Activated CD8-positive, alpha-beta T cell treated with anti-CD3 and anti-CD28 coated beads, Interleukin-2, amount 10 ng/mL, durations not matched to agents 7 days and 5 days (primary cell): Measurements from ENCODE around the gene LYRM1. TPM values are rescaled to one million over a fixed set of nuclear protein-coding genes. Genes with fewer than 3 reads are reported as not detected.
"Not testable (repeated sequence)": the region's sequence is repeated elsewhere in the genome, so short reads cannot be mapped to it uniquely, and the experiment has no call there.

Experiments
- ATAC-seq: fragments of 150-1000 bp; cut with Tn5 transposase; one replicate; pipeline ENCODE4 v1.10.0; 2021; ENCODE audit warnings: moderate library complexity
- CTCF ChIA-PET: fragments of 350-600 bp; sonication (Branson Sonifier 250); formaldehyde crosslinking; loops from one replicate; lab custom pipeline; 2021; ENCODE audit warnings: antibody characterized with exemption; lab: Charles Lee
- POLR2A ChIA-PET: fragments of 350-600 bp; sonication (Branson Sonifier 250); formaldehyde crosslinking; loops from one replicate; lab custom pipeline; 2021; ENCODE audit warnings: antibody characterized with exemption; lab: Charles Lee
- DNase-seq: peaks from one replicate; pipeline ENCODE4 v3.0.0-alpha.2; 2020
- H3K27ac Mint-ChIP-seq: one replicate; pipeline ENCODE4 v1.8.0; 2021; ENCODE audit warnings: mild to moderate bottlenecking, mixed read lengths
- H3K27me3 Mint-ChIP-seq: one replicate; pipeline ENCODE4 v1.8.0; 2021; ENCODE audit warnings: low read depth, mixed read lengths
- H3K36me3 Mint-ChIP-seq: one replicate; pipeline ENCODE4 v1.8.0; 2021; ENCODE audit warnings: low read depth, mixed read lengths
- H3K4me1 Mint-ChIP-seq: one replicate; pipeline ENCODE4 v1.8.0; 2021; ENCODE audit warnings: low read depth, mixed read lengths
- H3K4me3 Mint-ChIP-seq: one replicate; pipeline ENCODE4 v1.8.0; 2021; ENCODE audit warnings: mild to moderate bottlenecking, mixed read lengths
- H3K9me3 Mint-ChIP-seq: one replicate; pipeline ENCODE4 v1.8.0; 2022; ENCODE audit warnings: mixed read lengths; ENCODE audit not compliant: insufficient read depth
- total RNA-seq, 2 experiments: library from RNA; stranded (reverse); gene quantifications; one replicate each; pipeline ENCODE4 v1.2.3, GENCODE V29; 2021

Gene LYRM1
- total RNA-seq, 2 experiments from 2014 or later: 27.5 to 28.0 TPM

DNA sequence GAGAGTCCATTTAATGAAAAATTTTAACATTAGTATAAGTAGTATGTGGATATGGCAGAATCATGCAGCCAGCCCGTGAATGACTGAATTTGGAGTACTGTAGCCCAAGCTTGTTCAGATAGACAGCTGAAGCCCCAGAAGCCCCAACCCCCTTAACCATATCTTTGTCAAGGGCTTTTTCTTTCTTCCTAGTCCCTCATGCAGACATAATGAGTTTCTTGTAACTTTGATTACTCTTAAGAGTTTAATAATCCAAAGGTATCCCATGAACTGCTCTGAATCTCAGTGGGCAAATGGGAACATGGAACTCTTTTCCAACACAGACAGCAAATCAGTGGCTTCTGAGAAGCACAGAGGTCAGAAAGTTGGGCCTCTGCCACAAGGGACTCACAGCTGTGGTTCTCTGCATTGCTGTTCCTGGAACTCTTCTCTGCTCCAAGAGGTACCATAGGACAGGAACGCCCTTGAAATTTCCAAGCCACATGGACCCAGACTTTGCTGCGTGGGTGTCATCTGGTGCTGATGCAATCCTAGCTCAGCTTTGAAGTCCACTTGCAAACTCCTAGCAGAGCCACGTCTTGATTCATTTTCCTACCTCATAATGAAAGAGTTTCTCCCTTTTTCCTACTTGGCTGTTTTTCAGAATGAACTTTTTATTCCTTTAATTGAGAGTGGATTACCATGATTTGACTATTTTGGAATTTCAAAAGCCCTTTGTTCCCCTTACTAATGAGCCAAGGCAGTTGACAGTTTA is 18.1 kb downstream of the LYRM1 start:
- ATAC-seq: no peak
- no peak overlapping the region for H3K27ac Mint-ChIP-seq
- peaks cover 33% of the 10 kb centered on the region for H3K36me3 Mint-ChIP-seq
- H3K4me1 Mint-ChIP-seq: peaks cover 31% of the 10 kb centered on the region
- CTCF ChIA-PET: interaction anchor here (0.8 kb wide), 1 partner anchor 69 kb away, joined by 3 read pairs; no protein-coding TSS in a partner anchor
- no peak for DNase-seq
- no peaks in the 10 kb centered on the region for H3K27me3 Mint-ChIP-seq
- POLR2A ChIA-PET: no interaction called here
- no peak overlapping the region for H3K4me3 Mint-ChIP-seq
- no peaks in the 10 kb centered on the region for H3K9me3 Mint-ChIP-seq

- no peak for ATAC-seq
- ChIA-PET CTCF (interaction anchor here (0.6 to 1.5 kb wide), 6 partner anchors 10 to 86 kb away, joined by 3 to 5 read pairs (median 4); no protein-coding TSS in a partner anchor), POLR2A (no interaction called here)
- no peaks in the 10 kb centered on the region for H3K27me3 Mint-ChIP-seq
- no peaks in the 10 kb centered on the region for H3K9me3 Mint-ChIP-seq
- H3K36me3 Mint-ChIP-seq: peaks cover 37% of the 10 kb centered on the region
- no peak overlapping the region for H3K27ac Mint-ChIP-seq
- DNase-seq: no peak
- no peak overlapping the region for H3K4me3 Mint-ChIP-seq
- H3K4me1 Mint-ChIP-seq: peaks cover 24% of the 10 kb centered on the region
Measured at GRCh38 chr16:20920091-20920490, 19.5 kb downstream of the LYRM1 start.

DNA sequence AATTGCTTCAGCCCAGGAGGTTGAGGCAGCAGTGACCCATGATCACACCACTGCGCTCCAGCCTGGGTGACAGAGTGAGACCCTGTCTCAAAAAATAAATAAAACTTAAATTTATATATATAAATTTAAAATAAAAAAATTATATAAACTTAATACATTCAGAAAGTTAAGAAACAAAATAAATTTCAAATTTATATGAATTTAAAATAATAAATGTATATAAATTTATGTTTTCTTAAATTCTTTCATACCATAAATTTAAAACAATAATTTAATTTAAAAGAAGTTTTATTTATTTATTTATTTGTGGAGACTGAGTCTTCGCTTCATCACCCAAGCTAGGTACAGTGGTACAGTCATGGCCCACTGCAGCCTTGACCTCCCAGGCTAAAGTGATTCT is 20.2 kb downstream of the LYRM1 start:
- peaks cover 24% of the 10 kb centered on the region for H3K4me1 Mint-ChIP-seq
- no peaks in the 10 kb centered on the region for H3K27me3 Mint-ChIP-seq
- ChIA-PET CTCF (interaction anchor here (1.5 to 1.9 kb wide), 2 partner anchors 11 to 23 kb away, joined by 3 to 4 read pairs; no protein-coding TSS in a partner anchor), POLR2A (no interaction called here)
- no peak for ATAC-seq
- H3K36me3 Mint-ChIP-seq: peaks cover 37% of the 10 kb centered on the region
- DNase-seq: no peak
- no peaks in the 10 kb centered on the region for H3K9me3 Mint-ChIP-seq
- no peak overlapping the region for H3K4me3 Mint-ChIP-seq
- H3K27ac Mint-ChIP-seq: no peak overlapping the region

GRCh38 chr16:20923876-20924275 is 23.3 kb downstream of the LYRM1 start:
- ATAC-seq (no peak), DNase-seq (no peak)
- H3K4me3 Mint-ChIP-seq: no peak overlapping the region
- no peaks in the 10 kb centered on the region for H3K27me3 Mint-ChIP-seq
- no peaks in the 10 kb centered on the region for H3K9me3 Mint-ChIP-seq
- peaks cover 24% of the 10 kb centered on the region for H3K36me3 Mint-ChIP-seq
- no peak overlapping the region for H3K27ac Mint-ChIP-seq
- ChIA-PET POLR2A (no interaction called here), CTCF (no interaction called here)
- peaks cover 6% of the 10 kb centered on the region for H3K4me1 Mint-ChIP-seq

DNA sequence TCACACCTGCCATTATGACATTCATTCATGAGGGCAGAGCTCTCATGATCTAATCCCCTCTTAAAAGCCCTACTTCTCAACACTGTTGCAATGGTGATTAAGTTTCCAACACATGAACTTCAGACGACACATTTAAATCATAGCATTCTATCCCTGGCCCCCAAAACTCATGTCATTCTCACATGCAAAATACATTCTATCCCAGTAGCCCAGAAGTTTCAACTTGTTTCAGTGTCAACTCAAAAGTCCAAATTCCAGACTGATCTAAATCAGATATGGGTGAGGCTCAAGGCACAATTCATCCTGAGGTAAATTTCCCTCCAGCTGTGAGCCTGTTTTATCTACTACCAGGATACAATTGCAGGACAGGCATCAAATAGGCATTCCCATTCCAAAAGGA is 25.2 kb downstream of the LYRM1 start:
- POLR2A ChIA-PET: no interaction called here
- ATAC-seq: no peak
- H3K27me3 Mint-ChIP-seq: no peaks in the 10 kb centered on the region
- CTCF ChIA-PET: no interaction called here
- no peak overlapping the region for H3K4me3 Mint-ChIP-seq
- no peak for DNase-seq
- no peaks in the 10 kb centered on the region for H3K9me3 Mint-ChIP-seq
- H3K4me1 Mint-ChIP-seq: no peaks in the 10 kb centered on the region
- H3K36me3 Mint-ChIP-seq: peaks cover 19% of the 10 kb centered on the region
- no peak overlapping the region for H3K27ac Mint-ChIP-seq

DNA sequence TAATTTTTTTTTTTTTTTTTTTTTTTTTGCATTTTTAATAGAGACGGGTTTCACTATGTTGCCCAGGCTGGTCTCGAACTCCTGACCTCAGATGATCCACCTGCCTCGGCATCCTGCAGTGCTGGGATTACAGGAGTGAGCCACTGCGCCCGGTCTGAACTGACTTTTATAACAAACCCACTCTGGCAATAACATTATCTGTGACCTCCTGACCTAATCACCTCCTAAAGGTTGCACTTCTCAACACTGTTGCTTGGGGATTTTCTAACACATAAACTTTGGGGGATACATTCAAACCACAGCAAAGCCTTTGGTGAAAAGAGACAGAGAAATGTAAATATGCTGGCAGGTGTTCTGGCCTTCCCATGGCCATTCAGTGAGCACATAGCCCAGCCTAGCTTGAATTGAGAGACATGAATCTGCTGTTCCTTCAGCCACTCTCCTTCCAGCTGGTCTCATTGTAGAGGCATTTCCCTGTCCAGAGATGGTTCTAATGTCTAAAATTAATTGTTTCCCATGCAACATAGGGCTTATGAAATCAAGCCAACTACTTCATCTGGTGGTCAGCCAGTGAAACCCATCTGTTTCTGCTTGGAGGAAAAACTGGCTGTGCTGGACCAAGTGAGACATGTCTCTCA is 28.3 kb downstream of the LYRM1 start:
- POLR2A ChIA-PET: no interaction called here
- Mint-ChIP-seq H3K4me3 (no peak overlapping the region), H3K9me3 (no peaks in the 10 kb centered on the region), H3K27ac (no peak overlapping the region), H3K36me3 (peaks cover 15% of the 10 kb centered on the region), H3K4me1 (no peaks in the 10 kb centered on the region), H3K27me3 (peaks cover 4% of the 10 kb centered on the region)
- CTCF ChIA-PET: interaction anchor here (1.4 kb wide), 1 partner anchor 9 kb away, joined by 5 read pairs; no protein-coding TSS in a partner anchor
- ATAC-seq: no peak
- DNase-seq: no peak

DNA sequence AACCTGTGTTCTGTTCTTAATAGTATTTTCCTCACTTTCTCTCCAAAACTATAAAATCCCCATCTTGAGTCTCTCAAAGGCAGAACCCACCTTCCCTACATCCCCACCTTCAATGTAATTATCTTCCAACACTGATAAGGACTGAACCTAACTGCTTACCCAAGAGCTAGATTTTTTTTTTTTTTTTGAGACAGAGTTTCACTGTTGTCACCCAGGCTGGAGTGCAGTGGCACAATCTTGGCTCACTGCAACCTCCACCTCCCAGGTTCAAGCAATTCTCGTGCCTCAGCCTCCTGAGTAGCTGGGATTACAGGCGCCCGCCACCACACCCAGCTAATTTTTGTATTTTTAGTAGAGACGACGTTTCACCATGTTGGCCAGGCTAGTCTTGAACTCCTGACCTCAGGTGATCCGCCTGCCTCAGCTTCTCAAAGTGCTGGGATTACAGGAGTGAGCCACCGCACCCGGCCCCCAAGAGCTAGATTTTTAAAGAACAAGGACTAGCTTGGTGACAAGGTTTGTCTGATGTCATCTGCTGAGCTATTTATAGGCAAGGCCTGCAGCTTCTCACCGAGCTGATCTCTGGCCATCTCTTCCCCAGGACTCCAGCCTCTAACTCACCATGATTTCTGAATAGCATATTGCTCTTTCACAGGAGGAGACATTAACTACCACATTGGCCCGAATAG is 29.2 kb downstream of the LYRM1 start:
- H3K27me3 Mint-ChIP-seq, H3K4me1 Mint-ChIP-seq, POLR2A ChIA-PET, H3K27ac Mint-ChIP-seq, H3K4me3 Mint-ChIP-seq, ATAC-seq, DNase-seq, H3K9me3 Mint-ChIP-seq: not testable (repeated sequence)
- CTCF ChIA-PET: interaction anchor here (1.4 kb wide), 2 partner anchors 10 to 80 kb away, joined by 3 to 5 read pairs; no protein-coding TSS in a partner anchor
- H3K36me3 Mint-ChIP-seq: peaks cover 11% of the 10 kb centered on the region

DNA sequence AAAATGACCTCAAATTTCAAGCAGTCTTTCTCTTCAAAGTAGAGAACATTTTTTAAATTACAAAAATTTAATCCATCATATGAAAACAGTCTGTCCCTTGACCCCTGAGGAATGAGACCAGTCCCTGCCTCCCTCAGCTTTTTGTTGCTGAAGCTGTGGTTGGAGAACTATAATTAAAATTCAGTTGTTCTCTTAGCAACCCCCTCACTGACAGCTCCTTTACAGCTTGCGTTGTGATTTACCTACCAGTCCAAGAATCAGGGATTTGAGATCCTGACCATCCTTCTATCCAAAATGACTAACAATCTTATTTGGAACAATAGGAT is 29.8 kb downstream of the LYRM1 start:
- Mint-ChIP-seq H3K36me3 (peaks cover 9% of the 10 kb centered on the region), H3K4me3 (no peak overlapping the region), H3K9me3 (no peaks in the 10 kb centered on the region), H3K4me1 (no peaks in the 10 kb centered on the region), H3K27me3 (peaks cover 4% of the 10 kb centered on the region), H3K27ac (no peak overlapping the region)
- ChIA-PET CTCF (interaction anchor here (1.4 kb wide), 2 partner anchors 10 to 80 kb away, joined by 3 to 5 read pairs; no protein-coding TSS in a partner anchor), POLR2A (no interaction called here)
- ATAC-seq (no peak), DNase-seq (no peak)

DNA sequence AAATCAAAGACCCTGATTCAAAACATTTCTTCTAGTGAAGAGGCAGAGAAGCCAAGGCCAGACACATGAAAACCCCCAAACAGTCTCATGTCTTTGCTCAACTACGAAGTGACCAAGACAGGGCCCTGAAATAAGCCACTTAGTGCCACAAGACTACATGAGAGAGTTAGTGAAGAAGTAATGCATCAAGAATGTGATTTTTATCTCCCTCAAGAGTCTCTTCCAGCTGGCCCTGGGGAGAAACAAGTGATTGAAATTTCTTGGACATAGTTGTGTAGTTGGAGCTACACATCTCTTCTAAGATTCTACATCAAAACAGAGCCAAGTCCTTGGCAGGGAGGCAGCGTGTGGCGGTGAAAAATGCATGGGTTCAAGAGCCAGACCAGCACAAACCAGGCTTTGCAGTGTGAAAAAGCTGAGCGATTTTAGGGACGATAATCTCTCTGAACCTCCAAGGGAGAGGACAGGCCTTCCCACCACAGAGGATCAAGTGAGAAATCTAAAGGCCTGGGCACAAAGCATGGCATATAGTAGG is 30.6 kb downstream of the LYRM1 start:
- ChIA-PET CTCF (interaction anchor here (1.2 to 1.4 kb wide), 2 partner anchors 11 to 81 kb away, joined by 3 read pairs; no protein-coding TSS in a partner anchor), POLR2A (no interaction called here)
- Mint-ChIP-seq H3K36me3 (peaks cover 3% of the 10 kb centered on the region), H3K27ac (no peak overlapping the region), H3K27me3 (peaks cover 4% of the 10 kb centered on the region), H3K4me1 (no peaks in the 10 kb centered on the region), H3K4me3 (no peak overlapping the region), H3K9me3 (no peaks in the 10 kb centered on the region)
- ATAC-seq (no peak), DNase-seq (no peak)

GRCh38 chr16:20933589-20933988 is 33.0 kb downstream of the LYRM1 start:
- ChIA-PET POLR2A (no interaction called here), CTCF (no interaction called here)
- peaks cover 3% of the 10 kb centered on the region for H3K4me1 Mint-ChIP-seq
- H3K27ac Mint-ChIP-seq: no peak overlapping the region
- H3K36me3 Mint-ChIP-seq: no peaks in the 10 kb centered on the region
- DNase-seq (no peak), ATAC-seq (no peak)
- no peak overlapping the region for H3K4me3 Mint-ChIP-seq
- peaks cover 4% of the 10 kb centered on the region for H3K27me3 Mint-ChIP-seq
- no peaks in the 10 kb centered on the region for H3K9me3 Mint-ChIP-seq

DNA sequence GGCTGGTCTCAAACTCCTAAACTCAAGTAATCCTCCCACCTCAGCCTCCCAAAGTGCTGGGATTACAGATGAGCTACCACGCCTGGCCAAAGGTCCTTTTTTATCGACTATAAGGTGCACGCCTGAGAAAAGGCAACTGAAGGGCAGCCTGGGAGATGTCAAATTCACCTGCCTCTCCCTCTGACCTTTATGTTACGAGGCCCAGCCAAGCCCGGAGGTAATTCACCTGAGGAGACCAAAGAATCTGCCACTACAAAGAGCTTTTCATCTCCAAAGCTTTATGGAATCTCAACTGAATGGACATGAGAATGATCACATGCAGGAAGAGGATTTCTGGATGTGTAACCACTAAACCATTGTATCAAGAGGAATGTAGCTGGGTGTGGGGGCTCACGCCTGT is 37.2 kb downstream of the LYRM1 start:
- Mint-ChIP-seq H3K27ac (no peak overlapping the region), H3K27me3 (peaks cover 4% of the 10 kb centered on the region), H3K4me3 (no peak overlapping the region), H3K36me3 (peaks cover 2% of the 10 kb centered on the region), H3K9me3 (no peaks in the 10 kb centered on the region), H3K4me1 (peaks cover 25% of the 10 kb centered on the region)
- DNase-seq (no peak), ATAC-seq (no peak)
- POLR2A ChIA-PET: interaction anchor here (1.0 kb wide), 1 partner anchor 131 kb away, joined by 3 read pairs; the partner anchor contains the start of genes ERI2 and REXO5
- CTCF ChIA-PET: interaction anchor here (0.6 to 1.9 kb wide), 5 partner anchors 26 to 150 kb away, joined by 3 to 6 read pairs (median 3); no protein-coding TSS in a partner anchor
